Upper lobe of left lung (tissue), 6 donors: Measurements from ENCODE around the gene LPCAT1. TPM values are rescaled to one million over a fixed set of nuclear protein-coding genes. Genes with fewer than 3 reads are reported as not detected.
"Not testable (repeated sequence)": the region's sequence is repeated elsewhere in the genome, so short reads cannot be mapped to it uniquely, and the experiment has no call there.

Experiments used
- ATAC-seq, 2 donors: fragments of 200-7000 bp; cut with Tn5 transposase; one replicate each; pipeline ENCODE4 v1.9.1; 2022; ENCODE audit warnings: mild to moderate bottlenecking in 2 of 2, moderate library complexity in 2 of 2; ENCODE audit not compliant: low FRiP score in 2 of 2
- DNase-seq, 2 donors: peaks; one replicate each; pipeline ENCODE4 v3.0.0-alpha.2; 2019 to 2020
- H3K27ac ChIP-seq, 4 donors: fragments of 200-600 bp; sonication (generic); one replicate each; pipeline ENCODE4 v1.5.1; 2016 to 2019
- H3K27me3 ChIP-seq, 4 donors: fragments of 200-600 bp; sonication (generic); one replicate each; pipeline ENCODE4 v1.5.1; 2017 to 2019
- H3K36me3 ChIP-seq, 4 donors: fragments of 200-600 bp; sonication (generic); one replicate each; pipeline ENCODE4 v1.5.1; 2016 to 2019
- H3K4me1 ChIP-seq, 4 donors: fragments of 200-600 bp; sonication (generic); one replicate each; pipeline ENCODE4 v1.5.1; 2018 to 2019
- H3K4me3 ChIP-seq, 4 donors: fragments of 200-600 bp; sonication (generic); one replicate each; pipeline ENCODE4 v1.5.1; 2017 to 2019; ENCODE audit warnings: mild to moderate bottlenecking in 2 of 4, moderate library complexity in 1 of 4
- H3K9me3 ChIP-seq, 4 donors: fragments of 200-600 bp; sonication (generic); one replicate each; pipeline ENCODE4 v1.5.1; 2018 to 2019
- EP300 ChIP-seq, 4 donors: sonication (generic); formaldehyde crosslinking; IDR thresholded peaks; one replicate each; pipeline ENCODE4 v1.5.1; 2017; ENCODE audit warnings: antibody characterized with exemption in 4 of 4, control low read depth in 2 of 4
- POLR2A ChIP-seq, 4 donors: fragments of 450-650 bp; IDR thresholded peaks; one replicate each; pipeline ENCODE4 v1.5.1; 2016 to 2017; ENCODE audit warnings: antibody characterized with exemption in 4 of 4, mild to moderate bottlenecking in 2 of 4
- POLR2AphosphoS5 ChIP-seq, 2 donors: sonication (generic); formaldehyde crosslinking; IDR thresholded peaks; one replicate each; pipeline ENCODE4 v1.5.1; 2017; ENCODE audit warnings: antibody characterized with exemption in 2 of 2
- WGBS, 2 donors: methylation state at CpG; one replicate each; pipeline ENCODE4 v1.1.5; 2017 to 2018; 5-methylcytosine and 5-hydroxymethylcytosine counted together
- total RNA-seq, 6 donors: library from RNA; depleted of rRNA in 4 of 6; stranded (reverse); fragments of >200 nt in 4 of 6; gene quantifications; one replicate each; pipeline versions ENCODE4 v1.1.0 to v1.2.1, GENCODE V29; 2016 to 2021
- TF ChIP-seq, protein P1 (sequence below), 6 experiments: fragments of 450-650 bp in 4 of 6; fragments of 200-600 bp in 2 of 6; sonication (generic) in 2 of 6; IDR thresholded peaks; one replicate each; pipeline ENCODE4 v1.5.1; 2016 to 2019; ENCODE audit warnings: antibody characterized with exemption in 6 of 6
- donor health status: DM: no; HTN: no; CAD: no; lungs with moderate emphysema.
- donor health status: DM: no; HTN: yes; CAD: no; lungs with severe emphysema.

Gene LPCAT1
- total RNA-seq, 6 donors from 2014 or later, result 403 to 922 (median 538) TPM

DNA sequence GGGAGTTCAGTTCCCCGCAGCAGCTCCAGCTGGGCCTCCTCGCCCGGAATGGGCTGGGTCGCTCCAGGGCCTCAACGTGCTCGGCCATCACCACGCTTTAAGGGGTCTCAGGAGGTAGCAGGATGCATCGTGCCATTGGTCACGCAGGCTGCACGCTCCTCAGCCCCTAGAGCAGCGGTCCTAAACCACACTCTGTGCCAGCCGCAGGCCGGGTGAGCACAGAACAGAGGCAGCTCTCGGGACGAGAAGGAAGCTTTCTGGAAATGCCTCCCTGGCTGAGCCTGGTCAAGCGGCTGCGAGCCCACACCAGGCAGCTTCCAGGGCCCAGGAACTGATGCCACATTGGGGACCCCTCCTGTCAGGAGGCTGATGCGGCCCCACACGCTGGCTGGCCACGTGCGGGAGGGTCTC is 39.3 kb upstream of the LPCAT1 start:
- Histone ChIP-seq H3K27ac (no peak overlapping the region), H3K27me3 (no peaks in the 10 kb centered on the region), H3K4me3 (no peak overlapping the region), H3K36me3 (no peaks in the 10 kb centered on the region), H3K4me1 (peaks cover 13 to 31% (median 22%) of the 10 kb centered on the region in 4 donors), H3K9me3 (no peaks in the 10 kb centered on the region)
- ATAC-seq, result no peak
- TF ChIP-seq EP300 (IDR thresholded peaks at IDR 0.05), result no peak
- TF ChIP-seq, protein P1, sequence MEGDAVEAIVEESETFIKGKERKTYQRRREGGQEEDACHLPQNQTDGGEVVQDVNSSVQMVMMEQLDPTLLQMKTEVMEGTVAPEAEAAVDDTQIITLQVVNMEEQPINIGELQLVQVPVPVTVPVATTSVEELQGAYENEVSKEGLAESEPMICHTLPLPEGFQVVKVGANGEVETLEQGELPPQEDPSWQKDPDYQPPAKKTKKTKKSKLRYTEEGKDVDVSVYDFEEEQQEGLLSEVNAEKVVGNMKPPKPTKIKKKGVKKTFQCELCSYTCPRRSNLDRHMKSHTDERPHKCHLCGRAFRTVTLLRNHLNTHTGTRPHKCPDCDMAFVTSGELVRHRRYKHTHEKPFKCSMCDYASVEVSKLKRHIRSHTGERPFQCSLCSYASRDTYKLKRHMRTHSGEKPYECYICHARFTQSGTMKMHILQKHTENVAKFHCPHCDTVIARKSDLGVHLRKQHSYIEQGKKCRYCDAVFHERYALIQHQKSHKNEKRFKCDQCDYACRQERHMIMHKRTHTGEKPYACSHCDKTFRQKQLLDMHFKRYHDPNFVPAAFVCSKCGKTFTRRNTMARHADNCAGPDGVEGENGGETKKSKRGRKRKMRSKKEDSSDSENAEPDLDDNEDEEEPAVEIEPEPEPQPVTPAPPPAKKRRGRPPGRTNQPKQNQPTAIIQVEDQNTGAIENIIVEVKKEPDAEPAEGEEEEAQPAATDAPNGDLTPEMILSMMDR (IDR thresholded peaks at IDR 0.05), result no peak
- no peak for TF ChIP-seq POLR2A (IDR thresholded peaks at IDR 0.05)
- TF ChIP-seq POLR2AphosphoS5 (IDR thresholded peaks at IDR 0.05), result no peak
- 91 to 97% methylated on average over 4 to 19 of the region's 21 CpGs for WGBS, 2 donors
- peak in 1 of 2 donors; percentile 78 for DNase-seq

- H3K27me3 ChIP-seq, result no peaks in the 10 kb centered on the region
- H3K36me3 ChIP-seq, result no peaks in the 10 kb centered on the region
- no peaks in the 10 kb centered on the region for H3K9me3 ChIP-seq
- DNase-seq (no peak), ATAC-seq (no peak)
- H3K4me3 ChIP-seq, result no peak overlapping the region
- TF ChIP-seq, protein P1 (IDR thresholded peaks at IDR 0.05), result no peak
- no peak for TF ChIP-seq EP300 (IDR thresholded peaks at IDR 0.05)
- TF ChIP-seq POLR2AphosphoS5 (IDR thresholded peaks at IDR 0.05), result no peak
- no peak for TF ChIP-seq POLR2A (IDR thresholded peaks at IDR 0.05)
- peaks cover 8 to 27% (median 19%) of the 10 kb centered on the region in 4 donors for H3K4me1 ChIP-seq
- WGBS, 2 donors, result 89 to 92% methylated on average over 5 of the region's 5 CpGs
- H3K27ac ChIP-seq, result no peak overlapping the region
Measured at GRCh38 chr5:1562599-1562998, 38.8 kb upstream of the LPCAT1 start.

- no peak for DNase-seq
- TF ChIP-seq, protein P1 (IDR thresholded peaks at IDR 0.05), result no peak
- no peak for TF ChIP-seq POLR2AphosphoS5 (IDR thresholded peaks at IDR 0.05)
- TF ChIP-seq EP300 (IDR thresholded peaks at IDR 0.05), result no peak
- TF ChIP-seq POLR2A (IDR thresholded peaks at IDR 0.05), result no peak
- no peaks in the 10 kb centered on the region for H3K9me3 ChIP-seq
Measured at GRCh38 chr5:1561402-1561929, 37.7 kb upstream of the LPCAT1 start.

DNA sequence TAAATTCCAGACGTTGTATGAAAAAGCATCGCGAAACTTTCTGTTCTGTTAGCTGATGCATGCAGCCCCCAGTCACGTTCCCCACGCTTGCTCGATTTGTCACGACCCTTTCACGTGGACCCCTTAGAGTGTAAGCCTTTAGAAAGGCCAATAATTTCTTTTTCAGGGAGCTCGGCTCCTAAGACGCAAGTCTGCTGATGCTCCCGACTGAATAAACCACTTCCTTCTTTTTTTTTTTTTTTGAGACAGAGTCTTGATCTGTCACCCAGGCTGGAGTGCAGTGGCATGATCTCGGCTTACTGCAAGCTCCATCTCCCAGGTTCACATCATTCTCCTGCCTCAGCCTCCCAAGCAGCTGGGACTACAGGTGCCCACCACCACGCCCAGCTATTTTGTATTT is 36.7 kb upstream of the LPCAT1 start:
- DNase-seq, ATAC-seq, H3K4me3 ChIP-seq: not testable (repeated sequence)

More at GRCh38 chr5:1561402-1561929, 37.7 kb upstream of the LPCAT1 start:
- Histone ChIP-seq H3K27me3 (no peaks in the 10 kb centered on the region), H3K4me1 (peaks cover 8 to 28% (median 22%) of the 10 kb centered on the region in 4 donors), H3K36me3 (no peaks in the 10 kb centered on the region), H3K4me3 (no peak overlapping the region), H3K27ac (no peak overlapping the region)
- WGBS, 2 donors, result 83 to 84% methylated on average over 9 to 10 of the region's 10 CpGs
- ATAC-seq, result no peak

GRCh38 chr5:1558944-1559343 is 35.2 kb upstream of the LPCAT1 start:
- H3K9me3 ChIP-seq, result no peaks in the 10 kb centered on the region
- ATAC-seq (no peak), DNase-seq (no peak)
- H3K27me3 ChIP-seq, result no peaks in the 10 kb centered on the region
- WGBS, 2 donors, result 81 to 89% methylated on average over 6 of the region's 6 CpGs
- no peak overlapping the region for H3K27ac ChIP-seq
- TF ChIP-seq EP300 (IDR thresholded peaks at IDR 0.05), result no peak
- no peak for TF ChIP-seq POLR2A (IDR thresholded peaks at IDR 0.05)
- TF ChIP-seq, protein P1 (IDR thresholded peaks at IDR 0.05), result no peak
- TF ChIP-seq POLR2AphosphoS5 (IDR thresholded peaks at IDR 0.05), result no peak
- no peaks in the 10 kb centered on the region for H3K36me3 ChIP-seq
- H3K4me1 ChIP-seq, result peaks cover 10 to 38% (median 16%) of the 10 kb centered on the region in 4 donors
- H3K4me3 ChIP-seq, result no peak overlapping the region

More for the DNA sequence above, 36.7 kb upstream of the LPCAT1 start:
- H3K27me3 ChIP-seq, H3K36me3 ChIP-seq, H3K27ac ChIP-seq, H3K9me3 ChIP-seq: not testable (repeated sequence)
- peaks cover 14 to 38% (median 25%) of the 10 kb centered on the region in 4 donors for H3K4me1 ChIP-seq
- WGBS, 2 donors, result 85 to 86% methylated on average over 13 of the region's 13 CpGs
